Inflammatory macrophage treated with lipopolysaccharide for 4 hours (primary cell): Measurements from ENCODE around the gene CAMKMT.

ENCODE experiments used
- DNase-seq: peaks from one replicate; pipeline ENCODE4 v3.0.0-alpha.2; 2020

The CAMKMT gene

GRCh38 chr2:44751754-44752479 is 390.2 kb downstream of the CAMKMT start:
- no peak for DNase-seq

GRCh38 chr2:44752761-44753160 is 391.0 kb downstream of the CAMKMT start:
- DNase-seq = no peak

GRCh38 chr2:44753552-44754285 is 392.0 kb downstream of the CAMKMT start:
- no peak for DNase-seq

- DNase-seq = no peak
Measured at GRCh38 chr2:44758591-44758990, 396.8 kb downstream of the CAMKMT start.

GRCh38 chr2:44759823-44760222 is 398.1 kb downstream of the CAMKMT start:
- DNase-seq = no peak

GRCh38 chr2:44763275-44763782 is 401.6 kb downstream of the CAMKMT start:
- no peak for DNase-seq

GRCh38 chr2:44766220-44766619 is 404.5 kb downstream of the CAMKMT start:
- DNase-seq = no peak

GRCh38 chr2:44766777-44767176 is 405.0 kb downstream of the CAMKMT start:
- DNase-seq = no peak

- no peak for DNase-seq
Measured at GRCh38 chr2:44767691-44768090, 405.9 kb downstream of the CAMKMT start.

GRCh38 chr2:44768438-44769236 is 406.9 kb downstream of the CAMKMT start:
- DNase-seq = no peak

GRCh38 chr2:44769349-44770011 is 407.7 kb downstream of the CAMKMT start:
- DNase-seq = no peak

- DNase-seq = peak; percentile 51
Measured at GRCh38 chr2:44770221-44771195, 408.8 kb downstream of the CAMKMT start.

GRCh38 chr2:44771522-44771921 is 409.8 kb downstream of the CAMKMT start:
- no peak for DNase-seq

- DNase-seq = no peak
Measured at GRCh38 chr2:44772131-44772530, 410.4 kb downstream of the CAMKMT start.

- no peak for DNase-seq
Measured at GRCh38 chr2:44772669-44773378, 411.1 kb downstream of the CAMKMT start.

- no peak for DNase-seq
Measured at GRCh38 chr2:44774826-44775492, 413.2 kb downstream of the CAMKMT start.

GRCh38 chr2:44777036-44777435 is 415.3 kb downstream of the CAMKMT start:
- no peak for DNase-seq

GRCh38 chr2:44777537-44777936 is 415.8 kb downstream of the CAMKMT start:
- no peak for DNase-seq

GRCh38 chr2:44778221-44778654 is 416.5 kb downstream of the CAMKMT start:
- no peak for DNase-seq
